Measurements from ENCODE around the gene PDCD11. TPM values are rescaled to one million over a fixed set of nuclear protein-coding genes. Genes with fewer than 3 reads are reported as not detected.

The PDCD11 gene
- total RNA-seq, 4 donors from 2014 or later = 14.3 to 21.7 (median 17.6) TPM

GRCh38 chr10:103465411-103466179 is 69.2 kb downstream of the PDCD11 start:
- H3K27me3 ChIP-seq = no peaks in the 10 kb centered on the region
- WGBS, 2 donors (ENCODE audit: low coverage in 1 of 2) = 86 to 93% methylated on average over 6 to 11 of the region's 14 CpGs
- no peak for ATAC-seq
- no peak for TF ChIP-seq POLR2A (IDR thresholded peaks at IDR 0.05)
- TF ChIP-seq CTCF (IDR thresholded peaks at IDR 0.05) = no peak
- no peak for TF ChIP-seq EP300 (IDR thresholded peaks at IDR 0.05)
- TF ChIP-seq POLR2AphosphoS5 (IDR thresholded peaks at IDR 0.05) = no peak
- no peak overlapping the region for H3K4me3 ChIP-seq
- no peaks in the 10 kb centered on the region for H3K9me3 ChIP-seq
- H3K36me3 ChIP-seq = no peaks in the 10 kb centered on the region
- no peaks in the 10 kb centered on the region for H3K4me1 ChIP-seq
- H3K27ac ChIP-seq = no peak overlapping the region

DNA sequence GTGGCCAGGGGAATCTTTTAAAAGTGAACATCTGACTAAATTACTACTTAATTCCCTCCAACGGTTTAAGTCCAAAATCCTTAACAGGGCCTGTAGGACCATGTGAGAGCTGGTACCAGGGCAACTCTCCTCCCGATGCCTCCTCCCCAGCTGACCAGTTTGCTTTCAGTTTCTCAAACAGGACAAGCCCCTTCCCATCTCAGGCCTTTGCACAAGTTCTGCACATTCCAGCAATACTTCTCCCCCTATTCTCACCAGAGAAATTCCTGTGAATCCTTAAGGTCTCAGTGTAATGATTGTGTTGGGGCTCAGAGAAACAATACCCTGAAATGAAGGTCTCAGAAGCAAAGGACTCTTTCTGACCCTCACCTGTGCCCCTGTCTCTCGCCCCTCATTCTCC is 70.3 kb downstream of the PDCD11 start:
- Histone ChIP-seq H3K36me3 (no peaks in the 10 kb centered on the region), H3K4me3 (no peak overlapping the region), H3K4me1 (peaks cover 0 to 9% (median 5%) of the 10 kb centered on the region in 3 donors), H3K27ac (no peak overlapping the region), H3K9me3 (no peaks in the 10 kb centered on the region), H3K27me3 (peaks cover 4% of the 10 kb centered on the region)
- TF ChIP-seq EP300 (IDR thresholded peaks at IDR 0.05) (no peak), POLR2AphosphoS5 (IDR thresholded peaks at IDR 0.05) (no peak)
- no peak for ATAC-seq
- 83% methylated on average over 2 to 3 of the region's 3 CpGs for WGBS, 2 donors (ENCODE audit: low coverage in 1 of 2)

GRCh38 chr10:103467406-103467805 is 71.0 kb downstream of the PDCD11 start:
- Histone ChIP-seq H3K27ac (no peak overlapping the region), H3K36me3 (no peaks in the 10 kb centered on the region), H3K9me3 (no peaks in the 10 kb centered on the region), H3K4me1 (peaks cover 0 to 14% (median 5%) of the 10 kb centered on the region in 3 donors), H3K27me3 (peaks cover 4% of the 10 kb centered on the region), H3K4me3 (no peak overlapping the region)
- ATAC-seq = no peak
- TF ChIP-seq EP300 (IDR thresholded peaks at IDR 0.05) = no peak
- TF ChIP-seq CTCF (IDR thresholded peaks at IDR 0.05) = no peak
- TF ChIP-seq POLR2A (IDR thresholded peaks at IDR 0.05) = no peak
- 83% methylated on average over 7 of the region's 7 CpGs; no CpG with 5 or more reads in 1 of the 2 donors for WGBS, 2 donors (ENCODE audit: low coverage in 1 of 2)

DNA sequence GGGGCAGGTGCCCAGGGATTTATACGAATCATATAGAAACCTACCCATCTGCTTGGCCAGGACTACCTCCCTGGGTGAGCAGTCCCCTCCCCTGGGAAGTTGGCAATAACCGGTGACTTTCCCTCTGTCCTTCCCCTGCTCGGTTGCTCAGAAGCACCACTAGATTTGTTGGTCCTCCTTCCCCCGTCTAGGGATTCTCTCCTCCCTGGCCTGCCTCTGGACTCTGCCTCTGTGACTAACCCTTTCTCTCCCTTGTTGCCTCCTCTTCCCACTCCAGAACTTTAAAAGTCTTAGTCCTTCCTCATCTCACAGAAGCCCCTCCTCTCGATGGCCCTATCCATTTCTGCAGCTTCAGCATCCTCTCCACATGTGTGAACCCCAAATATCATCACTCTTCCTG is 72.8 kb downstream of the PDCD11 start:
- no peaks in the 10 kb centered on the region for H3K9me3 ChIP-seq

More for the DNA sequence above, 72.8 kb downstream of the PDCD11 start:
- no peak overlapping the region for H3K4me3 ChIP-seq
- ATAC-seq = no peak
- 47 to 100% methylated on average over 2 to 5 of the region's 5 CpGs for WGBS, 2 donors (ENCODE audit: low coverage in 1 of 2)
- H3K27ac ChIP-seq = no peak overlapping the region
- peaks cover 4% of the 10 kb centered on the region for H3K27me3 ChIP-seq
- H3K4me1 ChIP-seq = peaks cover 0 to 14% (median 5%) of the 10 kb centered on the region in 3 donors
- no peak for TF ChIP-seq CTCF (IDR thresholded peaks at IDR 0.05)
- no peak for TF ChIP-seq POLR2A (IDR thresholded peaks at IDR 0.05)
- TF ChIP-seq EP300 (IDR thresholded peaks at IDR 0.05) = no peak
- TF ChIP-seq POLR2AphosphoS5 (IDR thresholded peaks at IDR 0.05) = no peak
- H3K36me3 ChIP-seq = no peaks in the 10 kb centered on the region
